Panc1 (cell line): ENCODE measurements around the gene SLC11A1. TPM values are rescaled to one million over a fixed set of nuclear protein-coding genes. Genes with fewer than 3 reads are reported as not detected.

ENCODE experiments used
- ATAC-seq: fragments of 200-7000 bp; cut with Tn5 transposase; 2 replicates; pipeline ENCODE4 v1.9.1; 2020; ENCODE audit warnings: mild to moderate bottlenecking, moderate library complexity
- BruUV-seq: library from RNA; stranded (reverse); fragments of 400-500 nt; replicated peaks from 2 replicates; lab custom pipeline; 2021; lab: Mats Ljungman, UMichigan
- CTCF ChIA-PET: fragments of 300-600 bp; sonication (Branson Sonifier 250); formaldehyde crosslinking; loops from one replicate; lab custom pipeline; 2022; ENCODE audit warnings: antibody characterized with exemption; lab: Charles Lee
- POLR2A ChIA-PET: fragments of 300-600 bp; sonication (Branson Sonifier 250); formaldehyde crosslinking; loops from one replicate; lab custom pipeline; 2022; ENCODE audit warnings: antibody characterized with exemption; lab: Charles Lee
- DNase-seq: peaks from one replicate; pipeline ENCODE4 v3.0.0-alpha.2; 2010; ENCODE audit warnings: low read depth, low spot score
- H3K27ac ChIP-seq: 2 replicates; pipeline ENCODE4 v1.5.1; 2011; ENCODE audit warnings: mild to moderate bottlenecking, low read length, inconsistent platforms
- H3K27me3 ChIP-seq: fragments of 200-500 bp; sonication (Bioruptor generic); 2 replicates; pipeline ENCODE4 v1.6.0; 2014; ENCODE audit warnings: low read length, inconsistent platforms; ENCODE audit not compliant: control insufficient read depth, insufficient read depth
- H3K36me3 ChIP-seq: fragments of 200-500 bp; sonication (Bioruptor generic); 2 replicates; pipeline ENCODE4 v1.5.1; 2014; ENCODE audit warnings: inconsistent platforms, mild to moderate bottlenecking, low read length, moderate library complexity; ENCODE audit not compliant: control insufficient read depth, insufficient read depth
- H3K4me1 ChIP-seq: 2 replicates; pipeline ENCODE4 v1.5.1; 2011; ENCODE audit warnings: inconsistent platforms, mild to moderate bottlenecking, low read length, moderate library complexity; ENCODE audit not compliant: control insufficient read depth, insufficient read depth
- H3K4me3 ChIP-seq, 2 experiments: 2 replicates each; pipeline ENCODE4 v1.5.1; 2011 to 2012; ENCODE audit warnings: low read depth in 2 of 2, low read length in 2 of 2, mild to moderate bottlenecking in 2 of 2, inconsistent platforms in 1 of 2, moderate library complexity in 1 of 2
- H3K9me3 ChIP-seq: fragments of 200-500 bp; sonication (Bioruptor generic); 2 replicates; pipeline ENCODE4 v1.5.1; 2014; ENCODE audit warnings: low read depth, mild to moderate bottlenecking, inconsistent platforms, low read length, moderate library complexity; ENCODE audit not compliant: control insufficient read depth, insufficient read depth
- POLR2AphosphoS5 ChIP-seq: IDR thresholded peaks from 2 replicates; pipeline ENCODE4 v1.6.1; 2012; ENCODE audit warnings: mild to moderate bottlenecking, low read depth, low read length, moderate library complexity
- SIN3A ChIP-seq: IDR thresholded peaks from 2 replicates; pipeline ENCODE4 v1.6.1; 2012; ENCODE audit warnings: low read depth, mild to moderate bottlenecking, low read length, moderate library complexity, borderline replicate concordance; ENCODE audit not compliant: insufficient read depth
- TCF7L2 ChIP-seq: IDR thresholded peaks from 2 replicates; pipeline ENCODE4 v1.6.1; 2011; ENCODE audit warnings: mild to moderate bottlenecking, low read depth, low read length, inconsistent platforms
- in situ Hi-C: cut with HindIII; loops from 2 replicates; pipeline ENCODE4 v1.10.0; 2016; ENCODE audit warnings: low sequenced_read_pairs, low pct_unique_long_range_greater_than_20kb
- intact Hi-C: fragments of 100-400 bp; cut with micrococcal nuclease; formaldehyde crosslinking; loops from one replicate; pipeline ENCODE4 v1.10.0; 2022; ENCODE audit not compliant: unreplicated experiment
- total RNA-seq: library from RNA; stranded (reverse); gene quantifications from one replicate; pipeline ENCODE4 v1.2.1, GENCODE V29; 2021; ENCODE audit not compliant: unreplicated experiment
- TF ChIP-seq, protein P1 (sequence below): fragments of 450-650 bp; IDR thresholded peaks from 2 replicates; pipeline ENCODE4 v1.5.1; 2017; ENCODE audit warnings: mild to moderate bottlenecking
- TF ChIP-seq, protein P2 (sequence below), 2 experiments: IDR thresholded peaks; 2 replicates each; pipeline ENCODE4 v1.6.1; 2011 to 2012; ENCODE audit warnings: low read depth in 2 of 2, control low read depth in 1 of 2, low read length in 1 of 2, mild to moderate bottlenecking in 1 of 2, moderate library complexity in 1 of 2; ENCODE audit not compliant: insufficient read depth in 1 of 2

Gene SLC11A1
- total RNA-seq, 1 experiment from 2014 or later: 0.31 TPM

DNA sequence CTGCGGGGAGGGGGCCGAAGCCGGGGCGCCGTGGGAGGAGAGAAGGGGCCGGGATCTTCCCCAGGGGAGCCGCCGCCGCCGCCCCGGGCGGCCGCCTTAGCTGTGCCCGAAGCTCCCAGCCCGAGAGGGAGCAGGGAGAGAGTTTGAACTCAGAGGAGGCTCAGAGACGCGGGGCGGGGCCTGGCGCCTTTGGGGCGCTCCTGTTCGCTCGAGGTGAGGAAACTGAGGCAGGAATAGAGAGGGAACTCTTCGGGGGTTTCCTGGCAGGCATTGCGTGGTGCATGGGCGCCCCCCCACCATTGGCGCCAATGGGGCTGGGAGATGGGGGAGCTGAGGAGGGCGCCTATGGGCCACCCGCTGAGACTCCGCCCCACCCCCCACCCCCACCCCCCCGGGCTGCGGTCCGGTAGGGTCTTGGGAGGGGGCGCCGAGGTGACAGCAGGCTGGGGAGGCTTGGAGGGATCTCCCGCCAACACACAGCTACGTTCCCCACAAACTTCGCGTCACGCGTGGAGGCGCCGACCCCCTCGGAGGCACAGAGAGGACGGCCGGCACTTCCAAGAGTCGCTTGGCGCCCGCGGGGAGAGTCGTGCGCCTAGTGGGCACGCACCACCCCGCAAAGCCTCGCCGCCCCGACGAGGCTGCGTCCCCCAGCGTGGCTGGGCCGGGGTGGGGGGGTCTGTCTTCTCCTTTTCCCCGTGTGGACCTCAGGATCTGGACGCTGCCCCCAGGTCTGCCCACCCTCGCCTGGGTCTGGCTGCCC, 18.3 kb downstream of the SLC11A1 start:
- no TSS peak for BruUV-seq
- Histone ChIP-seq H3K27ac (peak overlapping the region; percentile 89), H3K9me3 (no peaks in the 10 kb centered on the region), H3K27me3 (no peaks in the 10 kb centered on the region), H3K4me3 (peak overlapping the region; percentile 76 to 78), H3K36me3 (no peaks in the 10 kb centered on the region; the same call in none of the 2 replicates), H3K4me1 (peaks cover 54% of the 10 kb centered on the region)
- ChIA-PET CTCF (interaction anchor here (0.6 kb wide), 1 partner anchor 31 kb away, joined by 6 read pairs; no protein-coding TSS in a partner anchor), POLR2A (no interaction called here)
- in situ Hi-C loops: no loop called here
- no peak for ATAC-seq
- TF ChIP-seq, protein P1, sequence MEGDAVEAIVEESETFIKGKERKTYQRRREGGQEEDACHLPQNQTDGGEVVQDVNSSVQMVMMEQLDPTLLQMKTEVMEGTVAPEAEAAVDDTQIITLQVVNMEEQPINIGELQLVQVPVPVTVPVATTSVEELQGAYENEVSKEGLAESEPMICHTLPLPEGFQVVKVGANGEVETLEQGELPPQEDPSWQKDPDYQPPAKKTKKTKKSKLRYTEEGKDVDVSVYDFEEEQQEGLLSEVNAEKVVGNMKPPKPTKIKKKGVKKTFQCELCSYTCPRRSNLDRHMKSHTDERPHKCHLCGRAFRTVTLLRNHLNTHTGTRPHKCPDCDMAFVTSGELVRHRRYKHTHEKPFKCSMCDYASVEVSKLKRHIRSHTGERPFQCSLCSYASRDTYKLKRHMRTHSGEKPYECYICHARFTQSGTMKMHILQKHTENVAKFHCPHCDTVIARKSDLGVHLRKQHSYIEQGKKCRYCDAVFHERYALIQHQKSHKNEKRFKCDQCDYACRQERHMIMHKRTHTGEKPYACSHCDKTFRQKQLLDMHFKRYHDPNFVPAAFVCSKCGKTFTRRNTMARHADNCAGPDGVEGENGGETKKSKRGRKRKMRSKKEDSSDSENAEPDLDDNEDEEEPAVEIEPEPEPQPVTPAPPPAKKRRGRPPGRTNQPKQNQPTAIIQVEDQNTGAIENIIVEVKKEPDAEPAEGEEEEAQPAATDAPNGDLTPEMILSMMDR: no peak
- TF ChIP-seq POLR2AphosphoS5 (no peak; the same call in 1 of the 2 replicates), TCF7L2 (no peak), SIN3A (no peak)
- TF ChIP-seq, protein P2, sequence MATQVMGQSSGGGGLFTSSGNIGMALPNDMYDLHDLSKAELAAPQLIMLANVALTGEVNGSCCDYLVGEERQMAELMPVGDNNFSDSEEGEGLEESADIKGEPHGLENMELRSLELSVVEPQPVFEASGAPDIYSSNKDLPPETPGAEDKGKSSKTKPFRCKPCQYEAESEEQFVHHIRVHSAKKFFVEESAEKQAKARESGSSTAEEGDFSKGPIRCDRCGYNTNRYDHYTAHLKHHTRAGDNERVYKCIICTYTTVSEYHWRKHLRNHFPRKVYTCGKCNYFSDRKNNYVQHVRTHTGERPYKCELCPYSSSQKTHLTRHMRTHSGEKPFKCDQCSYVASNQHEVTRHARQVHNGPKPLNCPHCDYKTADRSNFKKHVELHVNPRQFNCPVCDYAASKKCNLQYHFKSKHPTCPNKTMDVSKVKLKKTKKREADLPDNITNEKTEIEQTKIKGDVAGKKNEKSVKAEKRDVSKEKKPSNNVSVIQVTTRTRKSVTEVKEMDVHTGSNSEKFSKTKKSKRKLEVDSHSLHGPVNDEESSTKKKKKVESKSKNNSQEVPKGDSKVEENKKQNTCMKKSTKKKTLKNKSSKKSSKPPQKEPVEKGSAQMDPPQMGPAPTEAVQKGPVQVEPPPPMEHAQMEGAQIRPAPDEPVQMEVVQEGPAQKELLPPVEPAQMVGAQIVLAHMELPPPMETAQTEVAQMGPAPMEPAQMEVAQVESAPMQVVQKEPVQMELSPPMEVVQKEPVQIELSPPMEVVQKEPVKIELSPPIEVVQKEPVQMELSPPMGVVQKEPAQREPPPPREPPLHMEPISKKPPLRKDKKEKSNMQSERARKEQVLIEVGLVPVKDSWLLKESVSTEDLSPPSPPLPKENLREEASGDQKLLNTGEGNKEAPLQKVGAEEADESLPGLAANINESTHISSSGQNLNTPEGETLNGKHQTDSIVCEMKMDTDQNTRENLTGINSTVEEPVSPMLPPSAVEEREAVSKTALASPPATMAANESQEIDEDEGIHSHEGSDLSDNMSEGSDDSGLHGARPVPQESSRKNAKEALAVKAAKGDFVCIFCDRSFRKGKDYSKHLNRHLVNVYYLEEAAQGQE (IDR thresholded peaks at IDR 0.05; ENCODE audit: insufficient read depth in 1 of 2, low read depth in 2 of 2, low read length in 1 of 2): no peak
- no peak for DNase-seq
- intact Hi-C loops: no loop called here

DNA sequence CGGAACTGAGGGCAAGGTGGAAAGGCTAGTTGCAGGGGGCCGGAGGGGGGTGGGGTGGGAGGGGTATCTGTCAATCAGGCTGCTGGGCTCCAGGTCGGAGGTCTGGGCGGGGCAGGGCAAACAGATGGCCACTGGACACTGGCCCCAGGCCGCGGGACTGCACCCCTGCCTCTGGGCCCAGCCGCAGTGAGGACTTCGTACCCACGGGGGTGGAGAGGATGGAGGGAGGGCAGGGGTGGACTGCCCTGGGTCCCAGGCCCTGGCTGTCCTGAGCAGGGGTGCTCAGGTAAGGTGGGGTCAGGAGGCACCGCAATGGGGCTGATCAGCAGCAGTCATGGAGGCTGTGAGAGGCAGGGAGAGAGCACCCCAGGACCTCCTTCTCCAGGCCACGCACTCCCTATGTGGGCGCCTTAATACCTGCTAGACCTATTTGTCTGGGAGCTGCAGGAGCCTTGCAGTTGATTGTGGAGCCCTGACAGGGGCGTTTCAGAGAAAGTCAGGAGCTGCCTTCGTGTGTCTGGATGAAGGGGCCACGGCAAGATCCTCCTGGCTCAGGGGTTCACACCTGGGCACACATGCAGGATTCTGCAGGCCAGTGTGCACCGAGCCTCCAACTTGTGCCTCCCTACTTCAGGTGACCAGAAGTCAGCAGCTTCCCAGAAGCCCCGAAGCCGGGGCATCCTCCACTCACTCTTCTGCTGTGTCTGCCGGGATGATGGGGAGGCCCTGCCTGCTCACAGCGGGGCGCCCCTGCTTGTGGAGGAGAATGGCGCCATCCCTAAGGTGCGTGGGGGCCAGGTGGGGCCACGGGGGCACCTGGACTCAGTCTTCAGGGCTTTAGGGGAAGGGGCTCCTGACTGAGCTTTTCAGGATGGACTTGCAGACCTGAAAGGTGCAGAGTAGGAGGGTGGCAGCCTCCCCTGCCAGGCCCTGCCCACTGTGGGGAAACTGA, 19.1 kb downstream of the SLC11A1 start:
- in situ Hi-C loops: no loop called here
- BruUV-seq: no TSS peak

More for the DNA sequence above, 19.1 kb downstream of the SLC11A1 start:
- ChIA-PET CTCF (interaction anchor here (0.6 kb wide), 1 partner anchor 69 kb away, joined by 11 read pairs; no protein-coding TSS in a partner anchor), POLR2A (no interaction called here)
- no peak for ATAC-seq
- Histone ChIP-seq H3K27ac (peak overlapping the region; percentile 81), H3K4me3 (peak overlapping the region; percentile 76 to 78), H3K36me3 (no peaks in the 10 kb centered on the region; the same call in none of the 2 replicates), H3K27me3 (no peaks in the 10 kb centered on the region), H3K4me1 (peaks cover 61% of the 10 kb centered on the region), H3K9me3 (no peaks in the 10 kb centered on the region)
- no peak for DNase-seq
- no peak for TF ChIP-seq TCF7L2
- no peak for TF ChIP-seq POLR2AphosphoS5
- TF ChIP-seq, protein P2 (IDR thresholded peaks at IDR 0.05; ENCODE audit: insufficient read depth in 1 of 2, low read depth in 2 of 2, low read length in 1 of 2): no peak
- TF ChIP-seq, protein P1: no peak
- no peak for TF ChIP-seq SIN3A
- intact Hi-C loops: no loop called here
